Adrenal gland (tissue), 12 donors: Measurements from ENCODE around the gene TEDC1. TPM values are rescaled to one million over a fixed set of nuclear protein-coding genes. Genes with fewer than 3 reads are reported as not detected.

Experiments used
- DNase-seq, 7 donors: peaks; one replicate each; pipeline ENCODE4 v3.0.0-alpha.2; 2019 to 2020
- H3K27ac ChIP-seq, 5 donors: fragments of 200-600 bp; sonication (generic) in 4 of 5; 1 replicate in 3 of 5; 2 replicates in 2 of 5; pipeline versions ENCODE4 v1.5.1 to v1.8.0; 2016 to 2020; ENCODE audit warnings: mild to moderate bottlenecking in 1 of 5
- H3K27me3 ChIP-seq: fragments of 200-600 bp; 2 replicates; pipeline ENCODE4 v1.8.0; 2021
- H3K36me3 ChIP-seq, 2 donors: fragments of 200-600 bp; replicated peaks in 1 of 2; 1 replicate in 1 of 2; 2 replicates in 1 of 2; pipeline versions ENCODE4 v1.5.1 to v1.8.0; 2018 to 2022
- H3K4me1 ChIP-seq, 2 donors: fragments of 200-600 bp; replicated peaks in 1 of 2; 1 replicate in 1 of 2; 2 replicates in 1 of 2; pipeline versions ENCODE4 v1.5.1 to v1.8.0; 2018 to 2021
- H3K4me3 ChIP-seq, 4 donors: fragments of 200-600 bp; sonication (generic) in 3 of 4; one replicate each; pipeline ENCODE4 v1.5.1; 2016 to 2018
- H3K9me3 ChIP-seq, 3 donors: fragments of 200-600 bp; sonication (generic) in 1 of 3; replicated peaks in 1 of 3; 1 replicate in 2 of 3; 2 replicates in 1 of 3; pipeline versions ENCODE4 v1.5.1 to v1.8.0; 2016 to 2021
- CTCF ChIP-seq, 6 experiments: fragments of 450-650 bp in 4 of 6; fragments of 200-600 bp in 2 of 6; sonication (generic) in 1 of 6; IDR thresholded peaks; 1 replicate in 5 of 6; 2 replicates in 1 of 6; pipeline versions ENCODE4 v1.5.1 to v1.8.0; 2016 to 2021; ENCODE audit warnings: antibody characterized with exemption in 6 of 6, mild to moderate bottlenecking in 2 of 6, moderate library complexity in 1 of 6
- POLR2A ChIP-seq, 2 donors: fragments of 450-650 bp; IDR thresholded peaks; one replicate each; pipeline ENCODE4 v1.6.1; 2017; ENCODE audit warnings: antibody characterized with exemption in 2 of 2, mild to moderate bottlenecking in 2 of 2, moderate library complexity in 1 of 2
- WGBS, 4 donors: extraction: QIAGEN DNeasy Blood & Tissue Kit in 2 of 4; methylation state at CpG; one replicate each; pipeline versions ENCODE4 v1.1.5 to v1.1.7; 2013 to 2017; 5-methylcytosine and 5-hydroxymethylcytosine counted together
- intact Hi-C, 2 donors: fragments of 100-400 bp; cut with DNase I; formaldehyde crosslinking; loops; one replicate each; pipeline versions ENCODE4 v1.14.1 to v1.15.0; 2022 to 2023
- polyA plus RNA-seq, 3 donors: library from polyadenylated mRNA; stranded (reverse); fragments of 200-250 nt in 2 of 3; fragments of 350-450 nt in 1 of 3; fragmentation: Illumina TruSeq in 1 of 3; extraction: RNeasy Lipid Tissue Mini Kit (QIAGEN cat#74804) in 1 of 3; gene quantifications; one replicate each; pipeline ENCODE4 v1.2.3, GENCODE V29; 2013 to 2014
- total RNA-seq, 9 donors: library from RNA; depleted of rRNA in 4 of 9; stranded (reverse); fragments of >200 nt in 4 of 9; fragments of 120-200 nt in 1 of 9; fragmentation: NEBNext Ultra II Directional in 1 of 9; extraction: Animal tissue kit (Norgen Biotek cat#: 25700) in 1 of 9; gene quantifications; one replicate each; pipeline versions ENCODE4 v1.1.0 to v1.2.4, GENCODE V29; 2013 to 2023
- donor health status: healthy with polysubstance abuse.
- donor health status: Bipolar disorder and iron deficiency.
- donor health status: DM: yes; HTN: yes; CAD: no.
- donor health status: DM: no; HTN: no; CAD: no.
- donor health status: DM: no; HTN: no; CAD: no.
- donor health status: DM: yes; HTN: yes; CAD: no.

The TEDC1 gene
- total and polyA plus RNA-seq, 12 donors = 0.24 to 19.1 (median 3.4) TPM

- Histone ChIP-seq H3K27me3 (no peaks in the 10 kb centered on the region), H3K27ac (no peak overlapping the region), H3K9me3 (no peaks in the 10 kb centered on the region), H3K4me1 (peaks cover 0 to 7% of the 10 kb centered on the region in 2 donors), H3K4me3 (no peak overlapping the region), H3K36me3 (peaks cover 0 to 12% of the 10 kb centered on the region in 2 donors)
- WGBS, 4 donors = 85 to 89% (median 87%) methylated on average over 6 to 31 of the region's 31 CpGs
- TF ChIP-seq CTCF (IDR thresholded peaks at IDR 0.05) = no peak
- TF ChIP-seq POLR2A (IDR thresholded peaks at IDR 0.05) = no peak
- no peak for DNase-seq
- intact Hi-C loops = loop anchor here in 1 of 2 donors (5.0 kb wide), 1 partner anchor 39 kb away; the partner anchor contains the start of gene CRIP1
Observed at GRCh38 chr14:105447651-105448640, 43.1 kb upstream of the TEDC1 start.

- Histone ChIP-seq H3K9me3 (no peaks in the 10 kb centered on the region), H3K27ac (no peak overlapping the region), H3K4me1 (peaks cover 0 to 7% of the 10 kb centered on the region in 2 donors), H3K27me3 (no peaks in the 10 kb centered on the region), H3K36me3 (peaks cover 0 to 17% of the 10 kb centered on the region in 2 donors), H3K4me3 (no peak overlapping the region)
- WGBS, 4 donors = 18 to 37% (median 19%) methylated on average over 6 to 16 of the region's 16 CpGs; no CpG with 5 or more reads in 1 of the 4 donors
- DNase-seq = peak; percentile 64 to 89 (median 78)
- TF ChIP-seq CTCF (IDR thresholded peaks at IDR 0.05) (peak; percentile 79 to 94 (median 93)), POLR2A (IDR thresholded peaks at IDR 0.05) (no peak)
- intact Hi-C loops = loop anchor here in 1 of 2 donors (5.0 kb wide), 1 partner anchor 39 kb away; the partner anchor contains the start of gene CRIP1
Observed at GRCh38 chr14:105448706-105449111, 42.3 kb upstream of the TEDC1 start.

- no peaks in the 10 kb centered on the region for H3K9me3 ChIP-seq
- peaks cover 0 to 25% of the 10 kb centered on the region in 2 donors for H3K36me3 ChIP-seq
- DNase-seq = no peak
- no peaks in the 10 kb centered on the region for H3K27me3 ChIP-seq
- no peak overlapping the region for H3K4me3 ChIP-seq
- no peak for TF ChIP-seq POLR2A (IDR thresholded peaks at IDR 0.05)
- TF ChIP-seq CTCF (IDR thresholded peaks at IDR 0.05) = no peak
- intact Hi-C loops = loop anchor here in 1 of 2 donors (5.0 kb wide), 1 partner anchor 38 kb away; the partner anchor contains the start of gene CRIP1
- no peak overlapping the region for H3K27ac ChIP-seq
- 84 to 93% (median 90%) methylated on average over 14 to 47 of the region's 47 CpGs for WGBS, 4 donors
- peaks cover 0 to 7% of the 10 kb centered on the region in 2 donors for H3K4me1 ChIP-seq
Observed at GRCh38 chr14:105449276-105450122, 41.5 kb upstream of the TEDC1 start.
